HUES48 (cell line): ENCODE data around the gene SCUBE1.
A peak's percentile ranks its signal among the peaks of the same experiment; 100 is the strongest.

Experiments
- H3K27ac ChIP-seq: one replicate; pipeline ENCODE4 v1.7.0; 2013; ENCODE audit warnings: low read depth, low read length, inconsistent platforms
- H3K27me3 ChIP-seq: 2 replicates; pipeline ENCODE4 v1.6.1; 2013; ENCODE audit warnings: mild to moderate bottlenecking, low read length; ENCODE audit not compliant: control insufficient read depth, insufficient read depth
- H3K36me3 ChIP-seq: 2 replicates; pipeline ENCODE4 v1.6.1; 2013; ENCODE audit warnings: low read length; ENCODE audit not compliant: control insufficient read depth, insufficient read depth
- H3K4me1 ChIP-seq: 2 replicates; pipeline ENCODE4 v1.6.1; 2013; ENCODE audit warnings: mild to moderate bottlenecking, low read length; ENCODE audit not compliant: control insufficient read depth, insufficient read depth
- H3K4me3 ChIP-seq: 2 replicates; pipeline ENCODE4 v1.5.1; 2013; ENCODE audit warnings: mild to moderate bottlenecking, low read depth, low read length
- H3K9ac ChIP-seq: 2 replicates; pipeline ENCODE4 v1.6.1; 2013; ENCODE audit warnings: mild to moderate bottlenecking, low read depth, low read length, moderate library complexity
- H3K9me3 ChIP-seq: 2 replicates; pipeline ENCODE4 v1.6.1; 2013; ENCODE audit warnings: low read length; ENCODE audit not compliant: control insufficient read depth, insufficient read depth

Gene SCUBE1

GRCh38 chr22:43187171-43188099, 155.7 kb downstream of the SCUBE1 start:
- H3K36me3 ChIP-seq, result peaks cover 20% of the 10 kb centered on the region
- H3K4me3 ChIP-seq, result peak overlapping the region; percentile 57
- H3K27me3 ChIP-seq, result no peaks in the 10 kb centered on the region
- H3K27ac ChIP-seq, result peak overlapping the region; percentile 91
- peak overlapping the region; percentile 14; the same call in 1 of the 2 replicates for H3K9ac ChIP-seq
- peaks cover 7% of the 10 kb centered on the region for H3K4me1 ChIP-seq
- H3K9me3 ChIP-seq, result no peaks in the 10 kb centered on the region

GRCh38 chr22:43186272-43187170, 156.7 kb downstream of the SCUBE1 start, which contains the start of gene TTLL12:
TSS of gene TTLL12 (minus strand) at chr22:43187134. CDS start at chr22:43187069, 65 bp downstream.
- Histone ChIP-seq H3K4me3 (peak within 1 kb of the TSS; percentile 88), H3K9me3 (no peaks in the 10 kb centered on the region), H3K9ac (peak within 1 kb of the TSS; percentile 82), H3K36me3 (peaks cover 29% of the 10 kb centered on the region), H3K27ac (peak within 1 kb of the TSS; percentile 91), H3K4me1 (peaks cover 7% of the 10 kb centered on the region), H3K27me3 (no peaks in the 10 kb centered on the region)

DNA sequence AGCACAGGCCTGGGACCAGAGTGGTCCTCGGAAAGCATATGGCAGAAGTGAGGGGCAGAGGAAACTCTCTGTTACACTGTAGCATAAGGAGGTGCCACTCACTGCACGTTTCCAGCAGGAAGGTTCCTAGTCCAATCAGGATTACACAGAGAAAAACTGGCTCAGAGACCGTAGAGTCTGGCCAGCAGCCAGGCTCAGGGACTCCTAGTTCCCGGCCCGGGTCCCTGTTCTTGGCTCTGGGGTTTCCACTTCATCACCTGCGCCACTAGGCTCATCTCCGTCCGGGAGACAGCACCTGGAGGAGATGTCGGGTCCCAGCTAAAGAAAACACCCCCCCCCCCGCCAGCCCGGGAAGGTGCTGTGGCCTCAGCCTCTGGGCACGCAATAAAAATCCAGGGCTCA, 157.3 kb downstream of the SCUBE1 start:
- peaks cover 36% of the 10 kb centered on the region for H3K36me3 ChIP-seq
- H3K9me3 ChIP-seq, result no peaks in the 10 kb centered on the region
- peak overlapping the region; percentile 88 for H3K4me3 ChIP-seq
- H3K4me1 ChIP-seq, result peaks cover 7% of the 10 kb centered on the region
- peak overlapping the region; percentile 82 for H3K9ac ChIP-seq
- no peak overlapping the region for H3K27ac ChIP-seq
- no peaks in the 10 kb centered on the region for H3K27me3 ChIP-seq

DNA sequence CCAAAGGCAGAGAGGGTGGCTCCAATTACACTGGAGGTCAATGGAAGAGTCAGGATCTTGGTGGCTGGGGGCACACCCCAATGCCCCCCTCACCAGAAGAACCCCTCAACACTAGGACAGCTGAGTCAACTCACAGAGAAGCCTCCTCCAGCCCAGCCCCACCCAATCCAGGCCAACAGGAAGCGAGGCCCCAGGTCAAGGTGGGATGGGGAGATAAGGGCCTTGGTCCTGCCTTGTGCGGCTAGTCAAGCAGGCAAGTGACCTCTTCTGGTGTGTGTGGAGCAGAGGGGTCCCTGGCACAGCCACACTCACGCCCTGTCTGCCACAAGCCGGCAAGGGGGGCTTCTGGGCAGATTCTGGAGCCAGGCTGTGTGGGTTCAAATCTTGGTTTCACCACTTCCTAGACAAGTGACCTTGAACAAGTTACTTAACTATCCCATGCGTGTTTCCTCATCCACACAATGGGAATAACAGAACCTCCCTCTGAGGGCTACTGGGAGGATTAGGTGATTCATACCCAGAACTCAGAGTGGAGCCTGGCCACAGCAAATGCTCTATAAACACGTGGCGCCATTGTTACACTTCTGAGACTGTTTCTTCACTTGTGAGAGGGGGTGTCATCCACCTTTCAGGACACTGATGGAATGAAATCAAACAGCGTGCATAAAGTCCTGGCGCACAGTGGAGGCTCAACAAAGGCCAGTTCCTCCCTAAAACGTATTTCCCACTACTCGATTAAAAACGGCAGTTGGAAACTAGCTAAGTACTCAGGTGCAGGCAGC, 159.5 kb downstream of the SCUBE1 start:
- H3K36me3 ChIP-seq, result peaks cover 57% of the 10 kb centered on the region
- H3K27me3 ChIP-seq, result no peaks in the 10 kb centered on the region
- H3K9ac ChIP-seq, result no peak overlapping the region
- no peak overlapping the region for H3K27ac ChIP-seq
- H3K4me1 ChIP-seq, result peaks cover 7% of the 10 kb centered on the region
- H3K9me3 ChIP-seq, result no peaks in the 10 kb centered on the region
- H3K4me3 ChIP-seq, result no peak overlapping the region

GRCh38 chr22:43182726-43183125, 160.4 kb downstream of the SCUBE1 start:
- Histone ChIP-seq H3K4me3 (no peak overlapping the region), H3K36me3 (peaks cover 63% of the 10 kb centered on the region), H3K9me3 (no peaks in the 10 kb centered on the region), H3K27me3 (no peaks in the 10 kb centered on the region), H3K4me1 (peaks cover 7% of the 10 kb centered on the region), H3K27ac (no peak overlapping the region), H3K9ac (no peak overlapping the region)

- Histone ChIP-seq H3K4me3 (no peak overlapping the region), H3K27ac (no peak overlapping the region), H3K36me3 (peaks cover 69% of the 10 kb centered on the region), H3K4me1 (peaks cover 7% of the 10 kb centered on the region), H3K9me3 (no peaks in the 10 kb centered on the region), H3K27me3 (no peaks in the 10 kb centered on the region), H3K9ac (no peak overlapping the region)
Measured at GRCh38 chr22:43182118-43182517, 161.1 kb downstream of the SCUBE1 start.

- Histone ChIP-seq H3K4me1 (peaks cover 7% of the 10 kb centered on the region), H3K27ac (no peak overlapping the region), H3K27me3 (no peaks in the 10 kb centered on the region), H3K9me3 (no peaks in the 10 kb centered on the region), H3K36me3 (peaks cover 74% of the 10 kb centered on the region), H3K9ac (no peak overlapping the region), H3K4me3 (no peak overlapping the region)
Measured at GRCh38 chr22:43181321-43182076, 161.7 kb downstream of the SCUBE1 start.

DNA sequence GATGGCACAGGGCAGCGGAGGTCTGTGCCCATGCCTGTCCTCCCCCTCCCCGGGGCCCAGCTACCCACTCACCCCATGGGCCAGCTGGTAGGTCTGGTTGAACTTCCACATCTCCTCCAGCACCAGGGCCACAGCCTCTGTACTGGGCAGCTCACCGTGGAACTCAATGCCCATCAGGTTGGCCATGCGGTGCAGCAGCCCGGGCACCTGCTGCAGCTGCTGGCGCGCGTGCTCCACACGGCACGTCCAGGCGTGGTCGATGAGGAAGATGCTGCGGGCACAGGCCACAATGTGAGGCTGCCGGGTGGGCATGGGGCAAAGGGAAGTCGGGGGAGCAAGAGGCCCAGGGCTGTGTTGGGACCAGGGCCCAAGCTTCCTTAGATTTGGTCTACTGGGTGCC, 162.5 kb downstream of the SCUBE1 start:
- Histone ChIP-seq H3K4me3 (no peak overlapping the region), H3K9ac (no peak overlapping the region), H3K36me3 (peaks cover 81% of the 10 kb centered on the region), H3K27me3 (no peaks in the 10 kb centered on the region), H3K4me1 (peaks cover 5% of the 10 kb centered on the region), H3K9me3 (no peaks in the 10 kb centered on the region), H3K27ac (no peak overlapping the region)

DNA sequence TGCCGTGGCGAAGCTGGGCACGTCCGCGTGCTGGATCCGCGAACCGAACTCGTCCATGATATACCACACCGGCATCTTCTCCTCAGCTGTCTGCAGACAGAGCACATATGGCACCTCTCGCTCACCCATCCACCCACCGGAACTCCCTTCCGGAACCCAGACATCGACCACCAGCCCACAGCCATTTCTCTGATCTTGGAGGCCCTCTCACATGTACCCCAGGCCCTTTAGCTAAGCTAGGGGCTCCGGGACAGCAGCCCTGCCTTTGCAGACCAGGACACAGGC, 163.3 kb downstream of the SCUBE1 start:
- H3K4me3 ChIP-seq, result no peak overlapping the region
- H3K27me3 ChIP-seq, result no peaks in the 10 kb centered on the region
- no peak overlapping the region for H3K27ac ChIP-seq
- H3K9me3 ChIP-seq, result no peaks in the 10 kb centered on the region
- peaks cover 86% of the 10 kb centered on the region for H3K36me3 ChIP-seq
- H3K9ac ChIP-seq, result no peak overlapping the region
- no peaks in the 10 kb centered on the region for H3K4me1 ChIP-seq
